PC-3 (cell line): ENCODE results near the gene ZCCHC14. TPM values are rescaled to one million over a fixed set of nuclear protein-coding genes. Genes with fewer than 3 reads are reported as not detected.
"Not testable (repeated sequence)": the region's sequence is repeated elsewhere in the genome, so short reads cannot be mapped to it uniquely, and the experiment has no call there.

ENCODE experiments used
- ATAC-seq: fragments of 200-7000 bp; cut with Tn5 transposase; 2 replicates; pipeline ENCODE4 v1.9.1; 2020; ENCODE audit warnings: mild to moderate bottlenecking, moderate library complexity
- BruUV-seq: library from RNA; stranded (reverse); fragments of 400-500 nt; replicated peaks from 2 replicates; lab custom pipeline; 2021; lab: Mats Ljungman, UMichigan
- CTCF ChIA-PET: fragments of 300-600 bp; sonication (Branson Sonifier 250); formaldehyde crosslinking; loops from one replicate; lab custom pipeline; 2022; ENCODE audit warnings: antibody characterized with exemption; lab: Charles Lee
- POLR2A ChIA-PET: fragments of 300-600 bp; sonication (Branson Sonifier 250); formaldehyde crosslinking; loops from one replicate; lab custom pipeline; 2022; ENCODE audit warnings: antibody characterized with exemption; ENCODE audit not compliant: unreplicated experiment; lab: Charles Lee
- DNase-seq: peaks from one replicate; pipeline ENCODE4 v3.0.0-alpha.2; 2015
- H2AFZ ChIP-seq: fragments of 300-600 bp; sonication (generic); 2 replicates; pipeline ENCODE4 v1.6.0; 2016; ENCODE audit warnings: antibody characterized with exemption, low read length
- H3F3A ChIP-seq: fragments of 300-600 bp; sonication (generic); one replicate; pipeline ENCODE4 v1.6.0; 2017; ENCODE audit warnings: antibody characterized with exemption, low read length, control low read depth, mild to moderate bottlenecking; ENCODE audit not compliant: unreplicated experiment
- H3K27ac ChIP-seq: fragments of 300-600 bp; sonication (generic); 2 replicates; pipeline ENCODE4 v1.5.1; 2016; ENCODE audit warnings: mild to moderate bottlenecking, low read length
- H3K27me3 ChIP-seq: fragments of 300-600 bp; sonication (generic); 2 replicates; pipeline ENCODE4 v1.6.1; 2016; ENCODE audit warnings: low read length, mixed read lengths
- H3K36me3 ChIP-seq: fragments of 300-600 bp; sonication (generic); 2 replicates; pipeline ENCODE4 v1.6.1; 2016; ENCODE audit warnings: low read depth, mixed run types, low read length, mixed read lengths
- H3K4me1 ChIP-seq: fragments of 300-600 bp; sonication (generic); 2 replicates; pipeline ENCODE4 v1.5.1; 2016; ENCODE audit warnings: low read length; ENCODE audit not compliant: insufficient read depth
- H3K4me2 ChIP-seq: fragments of 300-600 bp; sonication (generic); 2 replicates; pipeline ENCODE4 v1.6.0; 2016; ENCODE audit warnings: low read length
- H3K4me3 ChIP-seq: fragments of 300-600 bp; sonication (generic); 2 replicates; pipeline ENCODE4 v1.5.1; 2016; ENCODE audit warnings: mild to moderate bottlenecking, low read length, mixed read lengths
- H3K79me2 ChIP-seq: fragments of 300-600 bp; sonication (generic); 2 replicates; pipeline ENCODE4 v1.6.1; 2017; ENCODE audit warnings: low read length, mixed read lengths
- H3K9ac ChIP-seq: fragments of 300-600 bp; sonication (generic); 2 replicates; pipeline ENCODE4 v1.6.0; 2016; ENCODE audit warnings: mild to moderate bottlenecking, low read length
- H3K9me2 ChIP-seq: fragments of 300-600 bp; sonication (generic); replicated peaks from 2 replicates; pipeline ENCODE4 v1.6.1; 2016; ENCODE audit warnings: mixed run types, low read length, mixed read lengths
- H3K9me3 ChIP-seq: fragments of 300-600 bp; sonication (generic); 2 replicates; pipeline ENCODE4 v1.6.1; 2016; ENCODE audit warnings: low read length, mixed read lengths
- H4K20me1 ChIP-seq: fragments of 300-600 bp; sonication (generic); 2 replicates; pipeline ENCODE4 v1.6.1; 2016; ENCODE audit warnings: low read length, mixed read lengths
- CTCF ChIP-seq: fragments of 300-600 bp; sonication (generic); conservative IDR thresholded peaks from 2 replicates; pipeline ENCODE4 v1.5.1; 2017; ENCODE audit warnings: antibody characterized with exemption, low read depth, mild to moderate bottlenecking, low read length
- EZH2phosphoT487 ChIP-seq: fragments of 300-600 bp; sonication (generic); IDR thresholded peaks from 2 replicates; pipeline ENCODE4 v1.6.1; 2018; ENCODE audit warnings: mild to moderate bottlenecking, antibody characterized with exemption, low read length, borderline replicate concordance
- intact Hi-C: fragments of 100-400 bp; cut with micrococcal nuclease; formaldehyde crosslinking; loops from 2 replicates; pipeline ENCODE4 v1.9.0; 2023
- total RNA-seq: library from RNA; depleted of rRNA; stranded (reverse); fragments of >200 nt; gene quantifications from 2 replicates; pipeline ENCODE4 v1.2.3, GENCODE V29; 2014

ZCCHC14 gene
- total RNA-seq, 1 experiment from 2014 or later, result 5.3 TPM

- no TSS peak for BruUV-seq
Observed at GRCh38 chr16:87524407-87524806, 31.6 kb upstream of the ZCCHC14 start.

DNA sequence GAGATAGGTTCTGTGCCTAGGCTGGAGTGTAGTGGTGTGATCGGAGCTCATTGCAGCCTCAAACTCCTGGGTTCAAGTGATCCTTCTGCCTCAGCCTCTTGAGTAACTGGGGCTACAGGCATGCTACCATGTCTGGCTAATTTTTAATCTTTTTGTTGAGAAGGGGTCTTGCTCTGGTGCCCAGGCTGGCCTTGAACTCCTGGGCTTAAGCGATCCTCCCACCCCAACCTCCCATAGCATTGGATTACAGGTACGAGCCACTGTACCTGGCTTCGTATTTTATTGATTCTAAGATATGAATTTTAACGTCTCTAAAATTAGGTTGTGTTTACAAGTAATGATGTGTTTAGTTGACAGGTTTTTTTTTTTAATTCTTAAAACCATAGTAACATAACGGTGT is 30.8 kb upstream of the ZCCHC14 start:
- H3K27ac ChIP-seq, H3K27me3 ChIP-seq, H3F3A ChIP-seq, H3K9ac ChIP-seq, intact Hi-C loops, ATAC-seq, H3K9me2 ChIP-seq, POLR2A ChIA-PET, H4K20me1 ChIP-seq, H3K79me2 ChIP-seq, BruUV-seq, H3K4me3 ChIP-seq, H3K9me3 ChIP-seq, CTCF ChIA-PET, H2AFZ ChIP-seq, H3K4me2 ChIP-seq, H3K36me3 ChIP-seq, H3K4me1 ChIP-seq, DNase-seq: not testable (repeated sequence)

More at GRCh38 chr16:87524407-87524806, 31.6 kb upstream of the ZCCHC14 start:
- no peak overlapping the region for H3K4me2 ChIP-seq
- POLR2A ChIA-PET, result no interaction called here
- no peak for ATAC-seq
- H3K4me1 ChIP-seq, result no peaks in the 10 kb centered on the region
- no peaks in the 10 kb centered on the region for H4K20me1 ChIP-seq
- no peak for DNase-seq
- H3K79me2 ChIP-seq, result no peaks in the 10 kb centered on the region
- TF ChIP-seq CTCF, result no peak
- TF ChIP-seq EZH2phosphoT487, result no peak
- CTCF ChIA-PET, result no interaction called here
- no peaks in the 10 kb centered on the region for H3K27me3 ChIP-seq
- intact Hi-C loops, result no loop called here
- H3K27ac ChIP-seq, result no peak overlapping the region
- H3K4me3 ChIP-seq, result no peak overlapping the region
- H3K36me3 ChIP-seq, result no peaks in the 10 kb centered on the region
- H3K9me3 ChIP-seq, result no peaks in the 10 kb centered on the region
- H3K9ac ChIP-seq, result no peak overlapping the region
- no peaks in the 10 kb centered on the region for H3F3A ChIP-seq
- no peaks in the 10 kb centered on the region for H3K9me2 ChIP-seq
- no peak overlapping the region for H2AFZ ChIP-seq

- H3K27me3 ChIP-seq, result not testable (repeated sequence)
Observed at GRCh38 chr16:87521764-87522163, 28.9 kb upstream of the ZCCHC14 start.

GRCh38 chr16:87519170-87519569 is 26.3 kb upstream of the ZCCHC14 start:
- H3F3A ChIP-seq, H3K9me3 ChIP-seq, DNase-seq, intact Hi-C loops, H3K27me3 ChIP-seq, H2AFZ ChIP-seq, H3K9ac ChIP-seq, H3K4me3 ChIP-seq, H3K79me2 ChIP-seq, BruUV-seq, H4K20me1 ChIP-seq, H3K9me2 ChIP-seq, H3K36me3 ChIP-seq, H3K27ac ChIP-seq: not testable (repeated sequence)
- H3K4me1 ChIP-seq, result peaks cover 13% of the 10 kb centered on the region
- POLR2A ChIA-PET, result interaction anchor here (0.7 kb wide), 1 partner anchor 20 kb away, joined by 4 read pairs; no protein-coding TSS in a partner anchor
- CTCF ChIA-PET, result interaction anchor here (1.2 kb wide), 1 partner anchor 54 kb away, joined by 3 read pairs; no protein-coding TSS in a partner anchor
- H3K4me2 ChIP-seq, result peak overlapping the region; percentile 11; the same call in 1 of the 2 replicates
- ATAC-seq, result peak; percentile 8; the same call in 1 of the 2 replicates

More at GRCh38 chr16:87521764-87522163, 28.9 kb upstream of the ZCCHC14 start:
- H3K79me2 ChIP-seq, H3K4me3 ChIP-seq, POLR2A ChIA-PET, H3K9me2 ChIP-seq, H3K4me2 ChIP-seq, H3F3A ChIP-seq, H3K27ac ChIP-seq, ATAC-seq, BruUV-seq, H3K9ac ChIP-seq, H4K20me1 ChIP-seq, H3K36me3 ChIP-seq, H3K9me3 ChIP-seq, H2AFZ ChIP-seq, DNase-seq, CTCF ChIA-PET, intact Hi-C loops: not testable (repeated sequence)
- H3K4me1 ChIP-seq, result peaks cover 13% of the 10 kb centered on the region

DNA sequence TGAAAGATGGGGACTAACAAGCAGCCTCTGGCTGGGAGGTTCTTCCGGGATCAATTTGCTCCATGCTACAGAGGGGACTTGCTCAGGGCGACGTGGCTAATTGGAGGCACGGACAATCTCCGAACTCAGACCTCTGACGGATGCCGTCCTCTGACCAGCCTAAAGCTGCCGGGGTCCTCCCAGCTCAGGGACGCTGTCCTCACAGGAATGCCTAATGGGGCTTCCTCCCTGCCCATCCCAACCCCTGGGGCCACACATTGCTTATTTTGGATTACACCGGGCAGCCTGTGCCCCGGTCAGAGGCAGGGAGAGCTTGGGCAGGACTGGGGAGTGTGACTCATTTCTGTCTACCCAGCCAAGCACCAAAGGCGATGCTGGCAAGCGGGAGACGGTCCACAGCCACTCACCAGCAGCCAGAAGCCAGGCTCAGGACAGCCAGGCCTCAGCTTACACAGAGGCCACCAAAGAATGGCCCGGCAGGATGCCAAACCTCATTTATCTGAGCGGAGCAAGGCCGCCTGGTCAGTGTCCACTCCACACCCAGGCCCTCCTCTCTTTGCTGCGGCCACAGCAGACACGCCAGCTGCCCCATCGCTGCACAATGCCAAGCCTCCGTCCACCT is 25.7 kb upstream of the ZCCHC14 start:
- CTCF ChIA-PET, H3K4me3 ChIP-seq, H3K36me3 ChIP-seq, H3F3A ChIP-seq, H3K27me3 ChIP-seq, H3K9me2 ChIP-seq, intact Hi-C loops, H4K20me1 ChIP-seq, POLR2A ChIA-PET, H3K9ac ChIP-seq, H3K27ac ChIP-seq, H3K9me3 ChIP-seq, H3K79me2 ChIP-seq, BruUV-seq: not testable (repeated sequence)
- DNase-seq, result peak; percentile 32
- Histone ChIP-seq H3K4me1 (peaks cover 13% of the 10 kb centered on the region), H2AFZ (peak overlapping the region; percentile 42; the same call in 1 of the 2 replicates), H3K4me2 (peak overlapping the region; percentile 26)
- peak; percentile 95 for ATAC-seq
